ENCODE measurements around the gene EYA2. TPM values are rescaled to one million over a fixed set of nuclear protein-coding genes. Genes with fewer than 3 reads are reported as not detected.

The EYA2 gene
- total and polyA plus RNA-seq, 12 donors: 0.54 to 2.2 (median 1.4) TPM

GRCh38 chr20:47141941-47142773, 247.5 kb downstream of the EYA2 start:
- Histone ChIP-seq H3K4me1 (replicated peaks in 1 of 2) (no peaks in the 10 kb centered on the region), H3K9me3 (replicated peaks in 1 of 3) (no peaks in the 10 kb centered on the region), H3K27me3 (no peaks in the 10 kb centered on the region), H3K27ac (no peak overlapping the region), H3K4me3 (no peak overlapping the region), H3K36me3 (replicated peaks in 1 of 2) (no peaks in the 10 kb centered on the region)
- TF ChIP-seq CTCF (IDR thresholded peaks at IDR 0.05) (no peak), POLR2A (IDR thresholded peaks at IDR 0.05) (no peak)
- WGBS, 4 donors: 73 to 80% (median 75%) methylated on average over 5 of the region's 5 CpGs
- intact Hi-C loops (cut with DNase I): no loop called here
- DNase-seq: no peak

GRCh38 chr20:47142774-47143170, 248.1 kb downstream of the EYA2 start:
- no peak overlapping the region for H3K27ac ChIP-seq
- no peak for DNase-seq
- H3K36me3 ChIP-seq (replicated peaks in 1 of 2): no peaks in the 10 kb centered on the region
- 73 to 82% (median 79%) methylated on average over 14 of the region's 14 CpGs for WGBS, 4 donors
- H3K9me3 ChIP-seq (replicated peaks in 1 of 3): no peaks in the 10 kb centered on the region
- no peaks in the 10 kb centered on the region for H3K4me1 ChIP-seq (replicated peaks in 1 of 2)
- H3K4me3 ChIP-seq: no peak overlapping the region
- TF ChIP-seq CTCF (IDR thresholded peaks at IDR 0.05): no peak
- no peak for TF ChIP-seq POLR2A (IDR thresholded peaks at IDR 0.05)
- no peaks in the 10 kb centered on the region for H3K27me3 ChIP-seq
- intact Hi-C loops (cut with DNase I): no loop called here

GRCh38 chr20:47143657-47144056, 249.0 kb downstream of the EYA2 start:
- Histone ChIP-seq H3K4me1 (replicated peaks in 1 of 2) (no peaks in the 10 kb centered on the region), H3K27ac (peak overlapping the region in 1 of 5 donors; percentile 57), H3K27me3 (no peaks in the 10 kb centered on the region), H3K9me3 (replicated peaks in 1 of 3) (no peaks in the 10 kb centered on the region), H3K4me3 (no peak overlapping the region), H3K36me3 (replicated peaks in 1 of 2) (no peaks in the 10 kb centered on the region)
- 64 to 75% (median 69%) methylated on average over 4 of the region's 4 CpGs for WGBS, 4 donors
- no peak for DNase-seq
- intact Hi-C loops (cut with DNase I): no loop called here
- TF ChIP-seq POLR2A (IDR thresholded peaks at IDR 0.05): no peak
- no peak for TF ChIP-seq CTCF (IDR thresholded peaks at IDR 0.05)

- Histone ChIP-seq H3K27me3 (no peaks in the 10 kb centered on the region), H3K36me3 (replicated peaks in 1 of 2) (no peaks in the 10 kb centered on the region), H3K4me1 (replicated peaks in 1 of 2) (no peaks in the 10 kb centered on the region), H3K4me3 (no peak overlapping the region), H3K9me3 (replicated peaks in 1 of 3) (no peaks in the 10 kb centered on the region), H3K27ac (no peak overlapping the region)
- 89 to 97% (median 92%) methylated on average over 4 of the region's 4 CpGs for WGBS, 4 donors
- no peak for DNase-seq
- no peak for TF ChIP-seq POLR2A (IDR thresholded peaks at IDR 0.05)
- TF ChIP-seq CTCF (IDR thresholded peaks at IDR 0.05): no peak
- intact Hi-C loops (cut with DNase I): no loop called here
Observed at GRCh38 chr20:47144463-47144862, 249.8 kb downstream of the EYA2 start.

Data from adrenal gland (tissue), 12 donors.